ENCODE data around the gene SLC6A13. TPM values are rescaled to one million over a fixed set of nuclear protein-coding genes. Genes with fewer than 3 reads are reported as not detected.

Gene SLC6A13
- total and polyA plus RNA-seq, 2 of the 13 experiments (the other 11 are each of a cell fraction or from before 2014, with no cell fraction given) = 0.05 to 0.15 TPM

DNA sequence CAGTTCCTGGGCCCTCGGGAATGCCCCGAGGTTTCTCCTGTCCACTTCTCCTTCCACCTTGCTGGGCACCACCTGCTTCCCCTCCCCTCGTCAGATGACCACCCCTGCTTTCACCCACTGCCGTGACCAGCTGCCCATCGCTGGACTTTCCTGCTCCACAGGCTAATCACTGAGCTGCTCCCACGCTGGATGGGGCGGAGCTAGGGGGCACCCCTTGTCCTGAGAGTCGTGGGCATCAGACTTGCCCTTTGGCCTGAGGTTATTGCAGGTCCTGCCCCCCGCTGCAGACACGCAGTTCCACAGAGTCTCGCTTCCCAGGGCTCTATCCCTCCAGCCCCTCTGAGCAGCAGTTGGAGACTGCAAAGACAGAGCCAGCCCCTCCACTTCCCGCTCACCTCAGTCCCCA lies 49.1 kb downstream of the SLC6A13 start:
- POLR2A ChIA-PET = interaction anchor here (0.7 to 2.1 kb wide), 4 partner anchors 11 to 25 kb away, joined by 3 to 12 read pairs (median 6); no protein-coding TSS in a partner anchor
- no TSS peak for BruUV-seq (replicated peaks)

More for the DNA sequence above, 49.1 kb downstream of the SLC6A13 start:
- in situ Hi-C loops (cut with HindIII; ENCODE audit: extremely low pct_ligation_motif_present, low pct_unique_long_range_greater_than_20kb) = no loop called here
- FAIRE-seq (no peak), DNase-seq (ENCODE audit: low spot score) (no peak), ATAC-seq (no peak; the same call in 2 of the 3 replicates)
- Histone ChIP-seq H3K9ac (ENCODE audit: insufficient read depth, low read depth, low read length) (peak overlapping the region; percentile 23; the same call in 1 of the 2 replicates), H3K27ac (ENCODE audit: extremely low read length, insufficient read depth, low read length) (no peak overlapping the region), H3K27me3 (ENCODE audit: control insufficient read depth in 1 of 2, insufficient read depth in 2 of 2, low read length in 2 of 2) (peaks cover 0 to 16% of the 10 kb centered on the region in 2 experiments; a peak in 3 of 5 replicates), H3K4me3 (replicated peaks in 1 of 3; ENCODE audit: insufficient read depth in 1 of 3, low read depth in 2 of 3, low read length in 3 of 3) (peak overlapping the region; percentile 35 to 65 (median 43); a peak in 5 of 6 replicates), H3K4me2 (ENCODE audit: low read depth, low read length) (peak overlapping the region; percentile 91), H3K4me1 (ENCODE audit: insufficient read depth, low read length) (peaks cover 72% of the 10 kb centered on the region), H2AFZ (ENCODE audit: low read length) (no peak overlapping the region), H3K9me3 (ENCODE audit: low read length) (no peaks in the 10 kb centered on the region), H4K20me1 (ENCODE audit: insufficient read depth, low read length) (peaks cover 7% of the 10 kb centered on the region), H3K36me3 (replicated peaks in 1 of 2; ENCODE audit: control insufficient read depth in 1 of 2, insufficient read depth in 2 of 2, low read length in 2 of 2) (no peaks in the 10 kb centered on the region), H3K79me2 (ENCODE audit: insufficient read depth, low read length) (no peaks in the 10 kb centered on the region)
- 2% methylated on average over 7 of the region's 12 CpGs for WGBS (ENCODE audit: low lambda C conversion rate)
- CTCF ChIA-PET (ENCODE audit: low intra/inter-chr PET ratio, low total read pairs) = no interaction called here
- intact Hi-C loops (cut with micrococcal nuclease; ENCODE audit: unreplicated experiment) = loop anchor here (5.0 kb wide), 1 partner anchor 36 kb away; no protein-coding TSS in a partner anchor
- TF ChIP-seq, protein P1, sequence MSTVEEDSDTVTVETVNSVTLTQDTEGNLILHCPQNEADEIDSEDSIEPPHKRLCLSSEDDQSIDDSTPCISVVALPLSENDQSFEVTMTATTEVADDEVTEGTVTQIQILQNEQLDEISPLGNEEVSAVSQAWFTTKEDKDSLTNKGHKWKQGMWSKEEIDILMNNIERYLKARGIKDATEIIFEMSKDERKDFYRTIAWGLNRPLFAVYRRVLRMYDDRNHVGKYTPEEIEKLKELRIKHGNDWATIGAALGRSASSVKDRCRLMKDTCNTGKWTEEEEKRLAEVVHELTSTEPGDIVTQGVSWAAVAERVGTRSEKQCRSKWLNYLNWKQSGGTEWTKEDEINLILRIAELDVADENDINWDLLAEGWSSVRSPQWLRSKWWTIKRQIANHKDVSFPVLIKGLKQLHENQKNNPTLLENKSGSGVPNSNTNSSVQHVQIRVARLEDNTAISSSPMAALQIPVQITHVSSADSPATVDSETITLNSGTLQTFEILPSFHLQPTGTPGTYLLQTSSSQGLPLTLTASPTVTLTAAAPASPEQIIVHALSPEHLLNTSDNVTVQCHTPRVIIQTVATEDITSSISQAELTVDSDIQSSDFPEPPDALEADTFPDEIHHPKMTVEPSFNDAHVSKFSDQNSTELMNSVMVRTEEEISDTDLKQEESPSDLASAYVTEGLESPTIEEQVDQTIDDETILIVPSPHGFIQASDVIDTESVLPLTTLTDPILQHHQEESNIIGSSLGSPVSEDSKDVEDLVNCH (CRISPR knock-in tag; IDR thresholded peaks at IDR 0.05) = 0 out of 2 replicates have a peak, but pooled peaks have one; percentile 39
- TF ChIP-seq ZNF841 (CRISPR knock-in tag; IDR thresholded peaks at IDR 0.05; ENCODE audit: borderline replicate concordance) (0 out of 2 replicates have a peak, but pooled peaks have one; percentile 33), DNMT1 (CRISPR knock-in tag; IDR thresholded peaks at IDR 0.05) (no peak), TOE1 (CRISPR knock-in tag; IDR thresholded peaks at IDR 0.05) (no peak), ZNF776 (CRISPR knock-in tag; IDR thresholded peaks at IDR 0.05) (0 out of 2 replicates have a peak, but pooled peaks have one; percentile 6), MTA1 (CRISPR knock-in tag; IDR thresholded peaks at IDR 0.05; ENCODE audit: borderline replicate concordance) (peak; percentile 66; the same call in 1 of the 2 replicates), MEF2D (CRISPR knock-in tag; IDR thresholded peaks at IDR 0.05) (no peak), HDAC2 (CRISPR knock-in tag; IDR thresholded peaks at IDR 0.05) (no peak), ZSCAN21 (CRISPR knock-in tag; IDR thresholded peaks at IDR 0.05; ENCODE audit: borderline replicate concordance) (0 out of 2 replicates have a peak, but pooled peaks have one; percentile 15), MEIS1 (CRISPR knock-in tag; IDR thresholded peaks at IDR 0.05; ENCODE audit: borderline replicate concordance) (0 out of 2 replicates have a peak, but pooled peaks have one; percentile 58), HNRNPL (IDR thresholded peaks at IDR 0.05; ENCODE audit: low read depth, low read length) (peak; percentile 90)
- TF ChIP-seq, protein P2, sequence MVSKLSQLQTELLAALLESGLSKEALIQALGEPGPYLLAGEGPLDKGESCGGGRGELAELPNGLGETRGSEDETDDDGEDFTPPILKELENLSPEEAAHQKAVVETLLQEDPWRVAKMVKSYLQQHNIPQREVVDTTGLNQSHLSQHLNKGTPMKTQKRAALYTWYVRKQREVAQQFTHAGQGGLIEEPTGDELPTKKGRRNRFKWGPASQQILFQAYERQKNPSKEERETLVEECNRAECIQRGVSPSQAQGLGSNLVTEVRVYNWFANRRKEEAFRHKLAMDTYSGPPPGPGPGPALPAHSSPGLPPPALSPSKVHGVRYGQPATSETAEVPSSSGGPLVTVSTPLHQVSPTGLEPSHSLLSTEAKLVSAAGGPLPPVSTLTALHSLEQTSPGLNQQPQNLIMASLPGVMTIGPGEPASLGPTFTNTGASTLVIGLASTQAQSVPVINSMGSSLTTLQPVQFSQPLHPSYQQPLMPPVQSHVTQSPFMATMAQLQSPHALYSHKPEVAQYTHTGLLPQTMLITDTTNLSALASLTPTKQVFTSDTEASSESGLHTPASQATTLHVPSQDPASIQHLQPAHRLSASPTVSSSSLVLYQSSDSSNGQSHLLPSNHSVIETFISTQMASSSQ (IDR thresholded peaks at IDR 0.05; ENCODE audit: low read depth) = no peak
- TF ChIP-seq, protein P2 (CRISPR knock-in tag; IDR thresholded peaks at IDR 0.05; ENCODE audit: borderline replicate concordance) = 0 out of 2 replicates have a peak, but pooled peaks have one; percentile 18
